WI38 (cell line): ENCODE results near the gene CELF4.
"Not testable (repeated sequence)": the region's sequence is repeated elsewhere in the genome, so short reads cannot be mapped to it uniquely, and the experiment has no call there.

Experiments used
- H3K4me3 ChIP-seq: 2 replicates; pipeline ENCODE4 v1.5.1; 2011; ENCODE audit warnings: low read depth, mild to moderate bottlenecking, control low read depth, low read length
- CTCF ChIP-seq: IDR thresholded peaks from 2 replicates; pipeline ENCODE4 v1.5.1; 2012; ENCODE audit warnings: low read depth, mild to moderate bottlenecking, control low read depth, low read length

Gene CELF4

GRCh38 chr18:37361335-37362157 is 204.1 kb downstream of the CELF4 start:
- TF ChIP-seq CTCF: no peak
- H3K4me3 ChIP-seq: no peak overlapping the region

GRCh38 chr18:37358061-37358460 is 207.5 kb downstream of the CELF4 start:
- not testable (repeated sequence) for H3K4me3 ChIP-seq

GRCh38 chr18:37355772-37356171 is 209.8 kb downstream of the CELF4 start:
- H3K4me3 ChIP-seq: no peak overlapping the region
- no peak for TF ChIP-seq CTCF

GRCh38 chr18:37351110-37351509 is 214.5 kb downstream of the CELF4 start:
- no peak for TF ChIP-seq CTCF

GRCh38 chr18:37348729-37349128 is 216.9 kb downstream of the CELF4 start:
- TF ChIP-seq CTCF: no peak

More at GRCh38 chr18:37351110-37351509, 214.5 kb downstream of the CELF4 start:
- no peak overlapping the region for H3K4me3 ChIP-seq

GRCh38 chr18:37346048-37346447 is 219.6 kb downstream of the CELF4 start:
- H3K4me3 ChIP-seq: no peak overlapping the region
- no peak for TF ChIP-seq CTCF

More at GRCh38 chr18:37348729-37349128, 216.9 kb downstream of the CELF4 start:
- H3K4me3 ChIP-seq: no peak overlapping the region

GRCh38 chr18:37343542-37343851 is 222.1 kb downstream of the CELF4 start:
- no peak for TF ChIP-seq CTCF
- H3K4me3 ChIP-seq: no peak overlapping the region
